GM23338 (cell line): ENCODE measurements around the gene CRYBG1. TPM values are rescaled to one million over a fixed set of nuclear protein-coding genes. Genes with fewer than 3 reads are reported as not detected.

Experiments used
- ATAC-seq: fragments of 200-7000 bp; cut with Tn5 transposase; 3 replicates; pipeline ENCODE4 v1.9.1; 2020
- DNase-seq: peaks from one replicate; pipeline ENCODE4 v3.0.0-alpha.2; 2015; ENCODE audit warnings: low spot score
- H2AFZ ChIP-seq: fragments of 200-600 bp; sonication (generic); 2 replicates; pipeline ENCODE4 v1.8.0; 2016; ENCODE audit warnings: antibody characterized with exemption, mild to moderate bottlenecking, moderate library complexity
- H3F3A ChIP-seq: fragments of 200-600 bp; sonication (generic); replicated peaks from 2 replicates; pipeline ENCODE4 v1.8.0; 2017; ENCODE audit warnings: antibody characterized with exemption, mixed run types, low read depth
- H3K27ac ChIP-seq: fragments of 200-600 bp; sonication (generic); 2 replicates; pipeline ENCODE4 v1.6.1; 2016; ENCODE audit warnings: low read depth
- H3K27me3 ChIP-seq: fragments of 200-600 bp; sonication (generic); 2 replicates; pipeline ENCODE4 v1.8.0; 2016; ENCODE audit warnings: mild to moderate bottlenecking, mixed run types, moderate library complexity; ENCODE audit not compliant: insufficient read depth
- H3K36me3 ChIP-seq: fragments of 200-600 bp; sonication (generic); 2 replicates; pipeline ENCODE4 v1.8.0; 2016; ENCODE audit warnings: mild to moderate bottlenecking; ENCODE audit not compliant: insufficient read depth
- H3K4me1 ChIP-seq: fragments of 200-600 bp; sonication (generic); 2 replicates; pipeline ENCODE4 v1.8.0; 2016; ENCODE audit warnings: mild to moderate bottlenecking, moderate library complexity; ENCODE audit not compliant: insufficient read depth
- H3K4me2 ChIP-seq: fragments of 200-600 bp; sonication (generic); 2 replicates; pipeline ENCODE4 v1.7.1; 2017; ENCODE audit warnings: mixed run types
- H3K4me3 ChIP-seq: fragments of 200-600 bp; sonication (generic); 2 replicates; pipeline ENCODE4 v1.6.1; 2016; ENCODE audit warnings: mixed run types
- H3K79me2 ChIP-seq: fragments of 200-600 bp; sonication (generic); replicated peaks from 2 replicates; pipeline ENCODE4 v1.8.0; 2017; ENCODE audit warnings: mild to moderate bottlenecking; ENCODE audit not compliant: insufficient read depth
- H3K9me2 ChIP-seq: fragments of 200-600 bp; sonication (generic); 2 replicates; pipeline ENCODE4 v1.8.0; 2017; ENCODE audit not compliant: insufficient read depth
- H4K20me1 ChIP-seq: fragments of 200-600 bp; sonication (generic); replicated peaks from 2 replicates; pipeline ENCODE4 v1.8.0; 2017; ENCODE audit warnings: mild to moderate bottlenecking; ENCODE audit not compliant: insufficient read depth
- H3K27ac Mint-ChIP-seq: 2 replicates; pipeline ENCODE4 v1.8.0; 2020; ENCODE audit warnings: inconsistent platforms, mild to moderate bottlenecking, moderate library complexity, mixed read lengths
- H3K27me3 Mint-ChIP-seq: 3 replicates; pipeline ENCODE4 v1.8.0; 2022; ENCODE audit warnings: low read depth, mild to moderate bottlenecking, moderate library complexity, mixed read lengths, inconsistent platforms; ENCODE audit not compliant: insufficient read depth, poor library complexity
- H3K36me3 Mint-ChIP-seq: 3 replicates; pipeline ENCODE4 v1.8.0; 2021; ENCODE audit warnings: low read depth, mild to moderate bottlenecking, inconsistent platforms, moderate library complexity, mixed read lengths
- H3K4me1 Mint-ChIP-seq: 3 replicates; pipeline ENCODE4 v1.8.0; 2020; ENCODE audit warnings: mild to moderate bottlenecking, inconsistent platforms, mixed read lengths
- H3K4me3 Mint-ChIP-seq: 3 replicates; pipeline ENCODE4 v1.8.0; 2021; ENCODE audit warnings: moderate library complexity, mild to moderate bottlenecking, inconsistent platforms, mixed read lengths
- H3K9me3 Mint-ChIP-seq: 3 replicates; pipeline ENCODE4 v1.8.0; 2020; ENCODE audit warnings: moderate library complexity, mild to moderate bottlenecking, inconsistent platforms, mixed read lengths
- CREB1 ChIP-seq: fragments of 250-450 bp; sonication (Bioruptor Pico); IDR thresholded peaks from 2 replicates; pipeline ENCODE4 v1.5.0; 2020; ENCODE audit warnings: low read depth, mild to moderate bottlenecking, moderate library complexity
- ETS1 ChIP-seq: IDR thresholded peaks from 2 replicates; pipeline ENCODE4 v1.6.1; 2016; ENCODE audit warnings: antibody characterized with exemption
- EZH2 ChIP-seq: fragments of 200-600 bp; sonication (generic); IDR thresholded peaks from one replicate; pipeline ENCODE4 v1.8.0; 2017; ENCODE audit warnings: antibody characterized with exemption, mild to moderate bottlenecking, low read depth; ENCODE audit not compliant: unreplicated experiment
- POLR2AphosphoS5 ChIP-seq: IDR thresholded peaks from 2 replicates; pipeline ENCODE4 v1.6.1; 2016; ENCODE audit warnings: antibody characterized with exemption, low read depth
- REST ChIP-seq: IDR thresholded peaks from one replicate; pipeline ENCODE4 v1.6.1; 2018; ENCODE audit warnings: antibody characterized with exemption; ENCODE audit not compliant: unreplicated experiment
- STAT1 ChIP-seq: IDR thresholded peaks from one replicate; pipeline ENCODE4 v1.6.1; 2016; ENCODE audit warnings: antibody characterized with exemption; ENCODE audit not compliant: unreplicated experiment
- ZNF114 ChIP-seq: fragments of 250-450 bp; sonication (Bioruptor Pico); IDR thresholded peaks from 2 replicates; pipeline ENCODE4 v1.5.0; 2020; ENCODE audit warnings: mild to moderate bottlenecking, moderate library complexity
- ZNF331 ChIP-seq: fragments of 250-450 bp; sonication (Bioruptor Pico); IDR thresholded peaks from 2 replicates; pipeline ENCODE4 v1.5.0; 2020; ENCODE audit warnings: low read depth, mild to moderate bottlenecking, moderate library complexity
- ZNF462 ChIP-seq: fragments of 250-450 bp; sonication (Bioruptor Pico); IDR thresholded peaks from 2 replicates; pipeline ENCODE4 v1.5.0; 2020; ENCODE audit warnings: mild to moderate bottlenecking, moderate library complexity
- polyA plus RNA-seq: library from polyadenylated mRNA; unstranded; fragments of >200 nt; fragmentation: Nextera tagmentation; extraction: Ambion mirVana; gene quantifications from 2 replicates; pipeline ENCODE4 v1.2.1, GENCODE V29; 2016
- total RNA-seq: library from RNA; depleted of rRNA; stranded (reverse); fragments of >200 nt; shearing (Covaris generic); gene quantifications from 2 replicates; pipeline ENCODE4 v1.2.3, GENCODE V29; 2014

Gene CRYBG1
- total and polyA plus RNA-seq, 2 experiments from 2014 or later = 3.7 to 17.2 TPM

DNA sequence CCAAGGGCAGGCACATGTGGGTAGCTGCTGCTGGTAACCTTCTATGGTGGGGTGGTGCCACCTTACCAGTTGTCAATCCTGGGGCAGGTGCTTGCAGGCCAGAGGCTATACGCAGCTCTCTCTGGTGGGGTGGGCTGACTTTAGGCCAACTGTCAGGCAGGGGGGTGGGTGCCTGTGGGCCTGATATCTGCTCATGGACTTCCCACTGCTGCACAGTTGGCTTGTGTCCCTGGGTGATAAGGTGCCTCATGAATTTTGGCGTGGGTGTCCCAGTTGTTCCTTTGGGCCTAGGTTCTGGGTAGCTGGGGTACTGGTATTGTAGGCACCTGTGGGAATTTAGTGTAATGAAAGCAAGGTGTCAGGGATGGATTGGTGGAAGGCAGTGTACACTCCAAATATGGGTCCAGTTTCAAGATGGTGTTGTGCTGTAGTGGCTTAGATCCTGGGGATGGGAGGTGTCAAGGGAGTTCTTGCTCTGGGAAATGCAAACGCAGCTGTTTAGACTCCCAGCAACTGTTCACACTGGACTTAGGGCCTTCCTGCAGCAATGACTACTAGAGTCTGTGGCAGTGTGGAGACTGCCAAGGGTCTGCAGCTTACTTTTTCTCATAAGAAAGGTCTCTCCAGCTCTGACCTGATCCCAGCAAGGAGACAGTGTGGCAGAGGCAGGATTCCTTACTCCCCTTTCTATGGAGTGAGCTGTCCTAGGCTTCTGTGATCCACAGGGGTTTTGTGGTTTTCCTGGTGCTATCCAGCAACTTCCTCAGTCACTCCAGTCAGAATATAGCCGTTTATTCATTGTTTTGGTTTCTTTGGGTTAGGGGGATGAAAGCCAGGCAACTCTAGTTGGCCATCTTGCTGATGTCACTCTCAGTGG, 128.2 kb downstream of the CRYBG1 start:
- Histone ChIP-seq H2AFZ (no peak overlapping the region), H4K20me1 (no peaks in the 10 kb centered on the region), H3K79me2 (no peaks in the 10 kb centered on the region), H3K27ac (no peak overlapping the region), H3K4me1 (peaks cover 13% of the 10 kb centered on the region), H3K4me3 (no peak overlapping the region), H3K27me3 (peaks cover 34% of the 10 kb centered on the region), H3F3A (no peaks in the 10 kb centered on the region), H3K4me2 (no peak overlapping the region), H3K36me3 (no peaks in the 10 kb centered on the region), H3K9me2 (no peaks in the 10 kb centered on the region)
- ATAC-seq (no peak), DNase-seq (no peak)
- TF ChIP-seq CREB1 (CRISPR knock-in tag) = no peak
- no peak for TF ChIP-seq ZNF462 (CRISPR knock-in tag)
- TF ChIP-seq STAT1 = no peak
- Mint-ChIP-seq H3K36me3 (no peaks in the 10 kb centered on the region), H3K9me3 (no peaks in the 10 kb centered on the region), H3K27ac (no peak overlapping the region), H3K4me1 (peaks cover 29% of the 10 kb centered on the region), H3K4me3 (no peak overlapping the region), H3K27me3 (peaks cover 4% of the 10 kb centered on the region)

DNA sequence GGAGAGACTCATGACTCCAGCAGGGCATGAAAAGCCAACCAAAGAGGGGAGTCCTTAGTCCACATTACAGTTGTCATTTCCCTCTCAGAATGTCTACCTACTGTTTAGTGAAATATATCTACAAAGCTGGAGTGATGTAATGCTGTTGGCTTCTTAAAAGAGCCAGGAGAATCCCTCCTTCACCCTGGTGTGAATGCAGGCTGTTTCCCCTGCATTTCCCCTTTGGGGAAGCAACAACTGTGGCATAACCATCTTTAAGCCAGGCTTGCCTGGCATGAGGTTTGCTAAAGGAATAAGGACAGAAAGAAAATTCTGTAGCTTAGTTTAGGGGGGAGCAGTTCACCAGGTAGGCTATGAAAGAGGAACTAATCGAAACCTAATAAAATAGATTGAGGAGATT, 129.5 kb downstream of the CRYBG1 start:
- H3K4me3 Mint-ChIP-seq = no peak overlapping the region
- H3K4me1 ChIP-seq = peaks cover 17% of the 10 kb centered on the region
- no peaks in the 10 kb centered on the region for H3K9me3 Mint-ChIP-seq
- H3K4me1 Mint-ChIP-seq = peaks cover 37% of the 10 kb centered on the region
- H2AFZ ChIP-seq = no peak overlapping the region
- no peak overlapping the region for H3K4me3 ChIP-seq
- H3K4me2 ChIP-seq = no peak overlapping the region
- no peaks in the 10 kb centered on the region for H3K9me2 ChIP-seq
- H3K27ac ChIP-seq = no peak overlapping the region
- no peak overlapping the region for H3K27ac Mint-ChIP-seq
- H3K36me3 Mint-ChIP-seq = no peaks in the 10 kb centered on the region
- no peaks in the 10 kb centered on the region for H3K79me2 ChIP-seq
- H3K27me3 ChIP-seq = peaks cover 34% of the 10 kb centered on the region
- no peaks in the 10 kb centered on the region for H3K36me3 ChIP-seq
- H3F3A ChIP-seq = no peaks in the 10 kb centered on the region
- no peak for ATAC-seq
- no peaks in the 10 kb centered on the region for H4K20me1 ChIP-seq
- DNase-seq = no peak
- H3K27me3 Mint-ChIP-seq = peaks cover 3% of the 10 kb centered on the region
- TF ChIP-seq STAT1 (no peak), REST (no peak), POLR2AphosphoS5 (no peak), ZNF331 (CRISPR knock-in tag) (no peak), ZNF114 (CRISPR knock-in tag) (no peak), ETS1 (no peak), EZH2 (no peak), CREB1 (CRISPR knock-in tag) (no peak)
